Fibroblast of skin of left quadriceps (primary cell): ENCODE measurements around the gene ESM1.
"Not testable (repeated sequence)": the region's sequence is repeated elsewhere in the genome, so short reads cannot be mapped to it uniquely, and the experiment has no call there.

Experiments
- DNase-seq, 2 experiments: peaks; one replicate each; pipeline ENCODE4 v3.0.0-alpha.2; 2013; ENCODE audit warnings: low read depth in 2 of 2

ESM1 gene

GRCh38 chr5:54985301-54986268 lies at the start of gene ESM1:
TSS of gene ESM1 (minus strand) at chr5:54985593. CDS start at chr5:54985517, 76 bp downstream.
- no peak for DNase-seq

- no peak for DNase-seq
These were observed 48.2 kb upstream of the ESM1 start for GRCh38 chr5:55033568-55033967.

- no peak for DNase-seq
These were observed 46.1 kb upstream of the ESM1 start for GRCh38 chr5:55031492-55031891.

- DNase-seq, result no peak
These were observed 45.4 kb upstream of the ESM1 start for GRCh38 chr5:55030676-55031369.

GRCh38 chr5:55030220-55030619 lies 44.8 kb upstream of the ESM1 start:
- DNase-seq, result no peak

- DNase-seq, result no peak
These were observed 42.2 kb upstream of the ESM1 start for GRCh38 chr5:55027595-55027994.

GRCh38 chr5:55022450-55022849 lies 37.1 kb upstream of the ESM1 start:
- DNase-seq, result no peak

- no peak for DNase-seq
These were observed 36.4 kb upstream of the ESM1 start for GRCh38 chr5:55021821-55022220.

- DNase-seq, result no peak
These were observed 36.0 kb upstream of the ESM1 start for GRCh38 chr5:55021410-55021809.

GRCh38 chr5:55010149-55010548 lies 24.8 kb upstream of the ESM1 start:
- not testable (repeated sequence) for DNase-seq

- peak in 1 of 2 experiments; percentile 14 for DNase-seq
These were observed 19.3 kb upstream of the ESM1 start for GRCh38 chr5:55004729-55005128.

GRCh38 chr5:55003432-55004065 lies 18.2 kb upstream of the ESM1 start:
- no peak for DNase-seq

GRCh38 chr5:55002166-55002565 lies 16.8 kb upstream of the ESM1 start:
- not testable (repeated sequence) for DNase-seq

GRCh38 chr5:54997081-54997480 lies 11.7 kb upstream of the ESM1 start:
- no peak for DNase-seq

- DNase-seq, result no peak
These were observed 11.1 kb upstream of the ESM1 start for GRCh38 chr5:54996466-54996865.

GRCh38 chr5:54995168-54995567 lies 9.8 kb upstream of the ESM1 start:
- DNase-seq, result no peak

GRCh38 chr5:54994628-54995027 lies 9.2 kb upstream of the ESM1 start:
- DNase-seq, result no peak

- no peak for DNase-seq
These were observed 7.9 kb upstream of the ESM1 start for GRCh38 chr5:54993318-54993717.

GRCh38 chr5:54991416-54991815 lies 6.0 kb upstream of the ESM1 start:
- no peak for DNase-seq

- DNase-seq, result peak; percentile 55
These were observed 5.5 kb upstream of the ESM1 start for GRCh38 chr5:54990841-54991258.

- no peak for DNase-seq
These were observed 3.4 kb upstream of the ESM1 start for GRCh38 chr5:54988817-54989216.

GRCh38 chr5:54988218-54988617 lies 2.8 kb upstream of the ESM1 start:
- no peak for DNase-seq
